K562 (cell line): ENCODE measurements around the gene CABLES1. TPM values are rescaled to one million over a fixed set of nuclear protein-coding genes. Genes with fewer than 3 reads are reported as not detected.
A peak's percentile ranks its signal among the peaks of the same experiment; 100 is the strongest.

Experiments used
- ATAC-seq: fragments of 200-7000 bp; cut with Tn5 transposase; 3 replicates; pipeline ENCODE4 v1.9.1; 2020; ENCODE audit warnings: moderate library complexity
- BruUV-seq: library from RNA; stranded (reverse); fragments of 400-500 nt; replicated peaks from 2 replicates; lab custom pipeline; 2021; lab: Mats Ljungman, UMichigan
- CTCF ChIA-PET: fragments of 300-600 bp; formaldehyde crosslinking; extraction: SDS; loops from one replicate; lab custom pipeline; 2021; ENCODE audit warnings: low intra/inter-chr PET ratio; lab: Yijun Ruan, JAX
- POLR2A ChIA-PET: fragments of 300-600, 350-650 bp; sonication (Branson Sonifier 250); formaldehyde crosslinking; extraction: SDS; loops from one replicate; lab custom pipeline; 2021; ENCODE audit warnings: antibody characterized with exemption, inconsistent platforms; lab: Yijun Ruan, JAX
- DNase-seq, 4 experiments: peaks; one replicate each; pipeline versions ENCODE4 v3.0.0 to v3.0.0-alpha.2; 2011 to 2018; ENCODE audit warnings: low spot score in 3 of 4, mixed read lengths in 3 of 4; ENCODE audit errors: extremely low read depth in 1 of 4
- FAIRE-seq: peaks from 2 replicates; lab custom pipeline; 2011; peaks lifted over from hg19 to GRCh38; lab: Jason Lieb, UNC
- H2AFZ ChIP-seq: 2 replicates; pipeline ENCODE4 v1.6.0; 2011; ENCODE audit warnings: low read depth, low read length, control low read depth, inconsistent platforms
- H3K27ac ChIP-seq: fragments of 200-600 bp; 3 replicates; pipeline ENCODE4 v1.8.0; 2011; ENCODE audit warnings: low read depth, mild to moderate bottlenecking, control low read depth, inconsistent platforms, low read length, moderate library complexity, mixed read lengths; ENCODE audit errors: extremely low read depth
- H3K27me3 ChIP-seq, 2 experiments: fragments of 300-600 bp in 1 of 2; 2 replicates in 1 of 2; 3 replicates in 1 of 2; pipeline versions ENCODE4 v1.6.0 to v1.8.0; 2011; ENCODE audit warnings: inconsistent platforms in 2 of 2, low read length in 2 of 2, mild to moderate bottlenecking in 1 of 2, mixed read lengths in 1 of 2, moderate library complexity in 1 of 2; ENCODE audit not compliant: control insufficient read depth in 2 of 2, insufficient read depth in 2 of 2
- H3K36me3 ChIP-seq: fragments of 300-600 bp; 3 replicates; pipeline ENCODE4 v1.8.0; 2011; ENCODE audit warnings: mild to moderate bottlenecking, low read length, inconsistent platforms; ENCODE audit not compliant: control insufficient read depth, insufficient read depth
- H3K4me1 ChIP-seq, 2 experiments: fragments of 200-600 bp in 1 of 2; replicated peaks in 1 of 2; 2 replicates in 1 of 2; 3 replicates in 1 of 2; pipeline versions ENCODE4 v1.5.1 to v1.8.0; 2011; ENCODE audit warnings: inconsistent platforms in 2 of 2, low read length in 2 of 2, mild to moderate bottlenecking in 1 of 2, mixed read lengths in 1 of 2, moderate library complexity in 1 of 2; ENCODE audit not compliant: control insufficient read depth in 2 of 2, insufficient read depth in 2 of 2
- H3K4me2 ChIP-seq: 2 replicates; pipeline ENCODE4 v1.6.1; 2011; ENCODE audit warnings: low read length, control low read depth, inconsistent platforms, mixed read lengths; ENCODE audit not compliant: insufficient read depth
- H3K4me3 ChIP-seq: fragments of 200-600 bp; sonication (generic), shearing (Covaris generic); 2 replicates; pipeline ENCODE4 v1.5.1; 2016; ENCODE audit warnings: control low read depth, inconsistent platforms
- H3K79me2 ChIP-seq: fragments of 200-600 bp; 3 replicates; pipeline ENCODE4 v1.8.0; 2011; ENCODE audit warnings: low read length, inconsistent platforms; ENCODE audit not compliant: control insufficient read depth, insufficient read depth
- H3K9ac ChIP-seq, 2 experiments: 2 replicates each; pipeline versions ENCODE4 v1.6.0 to v1.6.1; 2011; ENCODE audit warnings: low read depth in 2 of 2, low read length in 2 of 2, control low read depth in 1 of 2, inconsistent platforms in 1 of 2, mild to moderate bottlenecking in 1 of 2, mixed read lengths in 1 of 2; ENCODE audit not compliant: insufficient read depth in 1 of 2
- H3K9me1 ChIP-seq: one replicate; pipeline ENCODE4 v1.6.0; 2011; ENCODE audit warnings: inconsistent platforms, mild to moderate bottlenecking, low read length, moderate library complexity; ENCODE audit not compliant: control insufficient read depth, insufficient read depth
- H3K9me3 ChIP-seq: replicated peaks from 2 replicates; pipeline ENCODE4 v1.5.1; 2011; ENCODE audit warnings: low read depth, low read length, inconsistent platforms; ENCODE audit not compliant: control insufficient read depth, insufficient read depth
- H4K20me1 ChIP-seq: replicated peaks from 2 replicates; pipeline ENCODE4 v1.6.1; 2011; ENCODE audit warnings: low read length, inconsistent platforms, mixed read lengths; ENCODE audit not compliant: control insufficient read depth, insufficient read depth
- KLF6 ChIP-seq: fragments of 250-450 bp; sonication (Bioruptor Pico); IDR thresholded peaks from 2 replicates; pipeline ENCODE4 v1.4.0; 2020; ENCODE audit warnings: mild to moderate bottlenecking, moderate library complexity, borderline replicate concordance
- ZC3H11A ChIP-seq: IDR thresholded peaks from 2 replicates; pipeline ENCODE4 v1.6.1; 2012; ENCODE audit warnings: low read depth, low read length, improper control_type of control experiment
- ZNF644 ChIP-seq: fragments of 200-800 bp; sonication (Bioruptor generic); IDR thresholded peaks from 2 replicates; pipeline ENCODE4 v1.6.1; 2016; ENCODE audit warnings: low read depth, missing genetic modification characterization, missing compliant biosample characterization
- WGBS: fragments of 100-300 bp; shearing (Covaris generic); methylation state at CpG from one replicate; pipeline ENCODE4 v1.1.6; 2016; ENCODE audit warnings: low coverage, mixed read lengths; ENCODE audit not compliant: insufficient coverage; ENCODE audit errors: missing lambda C conversion rate; 5-methylcytosine and 5-hydroxymethylcytosine counted together
- in situ Hi-C: fragments of 300-500 bp; cut with MboI; formaldehyde crosslinking; loops from 4 replicates; pipeline ENCODE4 v1.15.0; 2018; ENCODE audit warnings: inconsistent platforms, mixed read lengths
- intact Hi-C: fragments of 100-400 bp; cut with micrococcal nuclease; formaldehyde crosslinking; loops from 2 replicates; pipeline ENCODE4 v1.14.2; 2022
- polyA plus RNA-seq, 8 experiments: library from polyadenylated mRNA; depleted of rRNA in 4 of 8; stranded (reverse) in 5 of 8; unstranded in 3 of 8; fragments of >200 nt; fragmentation: Nextera tagmentation in 2 of 8; fragmentation: Illumina TruSeq in 1 of 8; extraction: Ambion mirVana in 2 of 8; extraction: Trizol in 1 of 8; gene quantifications; 2 replicates each; pipeline versions ENCODE4 v1.2.1 to v1.2.3, GENCODE V29; 2011 to 2014; ENCODE audit warnings: inconsistent platforms in 1 of 8, missing spikeins in 1 of 8
- total RNA-seq, 7 experiments: library from RNA; depleted of rRNA in 6 of 7; stranded (reverse); fragments of >200 nt in 6 of 7; fragmentation: Illumina TruSeq in 2 of 7; extraction: Trizol in 2 of 7; gene quantifications; 2 replicates each; pipeline versions ENCODE4 v1.2.1 to v1.2.3, GENCODE V29; 2011 to 2021; ENCODE audit warnings: low replicate concordance in 1 of 7
- TF ChIP-seq, protein P1 (sequence below): sonication (generic); formaldehyde crosslinking; IDR thresholded peaks from 2 replicates; pipeline ENCODE4 v1.8.0; 2022; ENCODE audit warnings: mild to moderate bottlenecking, missing genetic modification reagents, borderline replicate concordance
- TF ChIP-seq, protein P2 (sequence below), 2 experiments: IDR thresholded peaks in 1 of 2; conservative IDR thresholded peaks in 1 of 2; 2 replicates each; pipeline ENCODE4 v1.6.1; 2016; ENCODE audit warnings: low read depth in 2 of 2, mild to moderate bottlenecking in 1 of 2, missing compliant biosample characterization in 1 of 2, missing genetic modification characterization in 1 of 2, moderate library complexity in 1 of 2

CABLES1 gene
- total and polyA plus RNA-seq, 9 of the 15 experiments (the other 6 are each of a cell fraction or from before 2014, with no cell fraction given) = 0.04 to 0.10 (median 0.06) TPM; not detected in 3

DNA sequence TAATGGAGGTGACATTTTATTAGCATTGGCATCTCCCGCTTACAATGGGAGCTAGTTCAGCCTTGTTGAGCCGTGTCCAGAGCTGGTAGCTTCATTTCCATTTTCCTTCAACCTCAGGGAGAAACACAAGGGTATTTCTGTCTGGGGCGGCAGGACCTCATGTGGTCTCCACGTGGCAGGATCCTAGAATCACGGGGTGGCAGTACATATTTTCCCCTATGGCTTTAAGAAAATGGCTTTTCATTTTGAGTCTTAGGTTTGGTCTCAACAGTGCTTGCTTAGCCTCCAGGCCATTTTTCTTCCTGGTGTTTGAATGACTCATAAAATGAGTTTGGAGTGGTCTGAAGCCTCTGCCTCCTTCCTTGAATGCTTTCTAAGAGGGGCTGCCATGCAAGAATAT is 20.3 kb downstream of the CABLES1 start (continued):
- TF ChIP-seq, protein P1, sequence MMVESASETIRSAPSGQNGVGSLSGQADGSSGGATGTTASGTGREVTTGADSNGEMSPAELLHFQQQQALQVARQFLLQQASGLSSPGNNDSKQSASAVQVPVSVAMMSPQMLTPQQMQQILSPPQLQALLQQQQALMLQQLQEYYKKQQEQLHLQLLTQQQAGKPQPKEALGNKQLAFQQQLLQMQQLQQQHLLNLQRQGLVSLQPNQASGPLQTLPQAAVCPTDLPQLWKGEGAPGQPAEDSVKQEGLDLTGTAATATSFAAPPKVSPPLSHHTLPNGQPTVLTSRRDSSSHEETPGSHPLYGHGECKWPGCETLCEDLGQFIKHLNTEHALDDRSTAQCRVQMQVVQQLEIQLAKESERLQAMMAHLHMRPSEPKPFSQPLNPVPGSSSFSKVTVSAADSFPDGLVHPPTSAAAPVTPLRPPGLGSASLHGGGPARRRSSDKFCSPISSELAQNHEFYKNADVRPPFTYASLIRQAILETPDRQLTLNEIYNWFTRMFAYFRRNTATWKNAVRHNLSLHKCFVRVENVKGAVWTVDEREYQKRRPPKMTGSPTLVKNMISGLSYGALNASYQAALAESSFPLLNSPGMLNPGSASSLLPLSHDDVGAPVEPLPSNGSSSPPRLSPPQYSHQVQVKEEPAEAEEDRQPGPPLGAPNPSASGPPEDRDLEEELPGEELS (CRISPR knock-in tag) = no peak
- TF ChIP-seq, all 486 proteins: peak for 0

DNA sequence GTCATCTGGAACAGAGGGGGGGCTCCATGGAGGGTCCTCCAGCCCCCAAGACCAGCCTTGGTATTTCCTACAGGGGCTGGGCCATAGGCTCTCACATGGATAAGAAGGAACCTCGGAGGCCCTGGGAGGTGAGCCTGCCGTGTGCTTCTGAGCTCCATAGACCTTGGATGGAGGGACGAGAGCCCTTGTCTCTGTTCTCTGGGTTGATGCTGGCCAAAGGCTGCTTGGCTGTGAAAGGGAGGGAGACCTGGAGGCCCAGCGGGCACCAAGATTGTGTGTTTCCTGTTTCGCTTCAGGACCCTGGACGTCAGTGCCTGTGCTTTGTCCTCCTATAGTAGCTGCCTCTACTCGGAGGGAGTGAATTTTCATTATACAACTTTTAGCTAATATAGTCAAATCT is 20.8 kb downstream of the CABLES1 start:
- 0 out of 3 replicates have a peak, but pooled peaks have one; percentile 21 for ATAC-seq
- no peaks in the 10 kb centered on the region for H3K79me2 ChIP-seq
- H3K27ac ChIP-seq = no peak overlapping the region
- in situ Hi-C loops (no loop called here), intact Hi-C loops (no loop called here)
- H3K9me1 ChIP-seq = no peaks in the 10 kb centered on the region
- no TSS peak for BruUV-seq
- H4K20me1 ChIP-seq = 0 out of 2 replicates have a peak, but pooled peaks cover 6% of the 10 kb centered on the region
- no peak for FAIRE-seq
- H3K4me1 ChIP-seq = no peaks in the 10 kb centered on the region
- TF ChIP-seq ZNF644 (no peak), ZC3H11A (no peak), KLF6 (CRISPR knock-in tag) (no peak)
- TF ChIP-seq, protein P2, sequence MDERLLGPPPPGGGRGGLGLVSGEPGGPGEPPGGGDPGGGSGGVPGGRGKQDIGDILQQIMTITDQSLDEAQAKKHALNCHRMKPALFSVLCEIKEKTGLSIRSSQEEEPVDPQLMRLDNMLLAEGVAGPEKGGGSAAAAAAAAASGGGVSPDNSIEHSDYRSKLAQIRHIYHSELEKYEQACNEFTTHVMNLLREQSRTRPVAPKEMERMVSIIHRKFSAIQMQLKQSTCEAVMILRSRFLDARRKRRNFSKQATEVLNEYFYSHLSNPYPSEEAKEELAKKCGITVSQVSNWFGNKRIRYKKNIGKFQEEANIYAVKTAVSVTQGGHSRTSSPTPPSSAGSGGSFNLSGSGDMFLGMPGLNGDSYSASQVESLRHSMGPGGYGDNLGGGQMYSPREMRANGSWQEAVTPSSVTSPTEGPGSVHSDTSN (CRISPR knock-in tag; IDR thresholded peaks at IDR 0.05; ENCODE audit: low read depth) = no peak
- TF ChIP-seq, protein P2 (tag; conservative IDR thresholded peaks at IDR 0.05; ENCODE audit: low read depth) = no peak
- no peak overlapping the region for H3K9ac ChIP-seq
- no peaks in the 10 kb centered on the region for H3K36me3 ChIP-seq
- POLR2A ChIA-PET = interaction anchor here (0.6 to 0.9 kb wide), 2 partner anchors 19 to 282 kb away, joined by 3 read pairs; a partner anchor contains a TSS
- H2AFZ ChIP-seq = no peak overlapping the region
- no peak for DNase-seq
- H3K4me2 ChIP-seq = no peak overlapping the region
- H3K4me3 ChIP-seq = no peak overlapping the region
- CTCF ChIA-PET = interaction anchor here (0.7 kb wide), 1 partner anchor 10 kb away, joined by 3 read pairs; no protein-coding TSS in a partner anchor
- peaks cover 60 to 65% of the 10 kb centered on the region in 2 experiments for H3K27me3 ChIP-seq
- 5% methylated on average over 7 of the region's 7 CpGs for WGBS
- no peaks in the 10 kb centered on the region for H3K9me3 ChIP-seq
